Body of pancreas (tissue), 4 donors: ENCODE results near the gene SKIC2.
"Not testable (repeated sequence)": the region's sequence is repeated elsewhere in the genome, so short reads cannot be mapped to it uniquely, and the experiment has no call there.

Experiments
- CTCF ChIP-seq, 7 experiments: fragments of 450-650 bp in 4 of 7; fragments of 200-600 bp in 3 of 7; sonication (generic) in 3 of 7; IDR thresholded peaks; one replicate each; pipeline ENCODE4 v1.5.1; 2016 to 2019; ENCODE audit warnings: antibody characterized with exemption in 7 of 7
- POLR2A ChIP-seq, 3 donors: fragments of 450-650 bp; IDR thresholded peaks; one replicate each; pipeline ENCODE4 v1.6.1; 2016; ENCODE audit warnings: antibody characterized with exemption in 3 of 3, mild to moderate bottlenecking in 2 of 3

GRCh38 chr6:32009537-32009936 is 50.6 kb downstream of the SKIC2 start:
- not testable (repeated sequence) for TF ChIP-seq CTCF, POLR2A (IDR thresholded peaks at IDR 0.05)
